HCT116 (cell line): ENCODE results near the gene CUX1.

ENCODE experiments used
- CBX3 ChIP-seq: IDR thresholded peaks from 2 replicates; pipeline ENCODE4 v1.6.1; 2012; ENCODE audit warnings: low read depth
- CEBPB ChIP-seq: IDR thresholded peaks from 2 replicates; pipeline ENCODE4 v1.6.1; 2012; ENCODE audit warnings: low read depth
- EGR1 ChIP-seq: IDR thresholded peaks from 2 replicates; pipeline ENCODE4 v1.6.1; 2012; ENCODE audit warnings: low read depth
- EZH2 ChIP-seq: fragments of 200-600 bp; sonication (generic); IDR thresholded peaks from 2 replicates; pipeline ENCODE4 v1.6.1; 2017; ENCODE audit warnings: antibody characterized with exemption, mixed run types
- JUND ChIP-seq: IDR thresholded peaks from 2 replicates; pipeline ENCODE4 v1.6.1; 2012
- POLR2A ChIP-seq: IDR thresholded peaks from 2 replicates; pipeline ENCODE4 v1.7.0; 2011; ENCODE audit warnings: borderline replicate concordance; ENCODE audit not compliant: insufficient read depth, insufficient read length; ENCODE audit errors: extremely low read depth
- POLR2AphosphoS5 ChIP-seq: IDR thresholded peaks from 2 replicates; pipeline ENCODE4 v1.6.1; 2011; ENCODE audit warnings: mild to moderate bottlenecking, low read depth, low read length, moderate library complexity
- SIN3A ChIP-seq: IDR thresholded peaks from 2 replicates; pipeline ENCODE4 v1.6.1; 2012; ENCODE audit warnings: low read depth
- SP1 ChIP-seq: IDR thresholded peaks from 2 replicates; pipeline ENCODE4 v1.6.1; 2012; ENCODE audit warnings: low read depth
- SRF ChIP-seq: IDR thresholded peaks from 2 replicates; pipeline ENCODE4 v1.6.1; 2012; ENCODE audit warnings: low read depth
- ZFX ChIP-seq: fragments of 450-650 bp; IDR thresholded peaks from 2 replicates; pipeline ENCODE4 v1.6.1; 2017
- ZNF274 ChIP-seq: fragments of 200-500 bp; sonication (Bioruptor generic); IDR thresholded peaks from 2 replicates; pipeline ENCODE4 v1.6.1; 2014; ENCODE audit warnings: mild to moderate bottlenecking, low read depth, low read length, inconsistent platforms
- TF ChIP-seq, protein P1 (sequence below): IDR thresholded peaks from 2 replicates; pipeline ENCODE4 v1.6.1; 2012
- TF ChIP-seq, protein P2 (sequence below), 3 experiments: fragments of 200-600 bp in 1 of 3; sonication (generic) in 1 of 3; IDR thresholded peaks in 2 of 3; conservative IDR thresholded peaks in 1 of 3; 2 replicates each; pipeline ENCODE4 v1.5.1; 2012 to 2017; ENCODE audit warnings: low read depth in 2 of 3, low read length in 2 of 3, antibody characterized with exemption in 1 of 3, borderline replicate concordance in 1 of 3, control low read depth in 1 of 3, mild to moderate bottlenecking in 1 of 3, mixed read lengths in 1 of 3, mixed run types in 1 of 3, moderate library complexity in 1 of 3; ENCODE audit not compliant: insufficient read depth in 1 of 3

DNA sequence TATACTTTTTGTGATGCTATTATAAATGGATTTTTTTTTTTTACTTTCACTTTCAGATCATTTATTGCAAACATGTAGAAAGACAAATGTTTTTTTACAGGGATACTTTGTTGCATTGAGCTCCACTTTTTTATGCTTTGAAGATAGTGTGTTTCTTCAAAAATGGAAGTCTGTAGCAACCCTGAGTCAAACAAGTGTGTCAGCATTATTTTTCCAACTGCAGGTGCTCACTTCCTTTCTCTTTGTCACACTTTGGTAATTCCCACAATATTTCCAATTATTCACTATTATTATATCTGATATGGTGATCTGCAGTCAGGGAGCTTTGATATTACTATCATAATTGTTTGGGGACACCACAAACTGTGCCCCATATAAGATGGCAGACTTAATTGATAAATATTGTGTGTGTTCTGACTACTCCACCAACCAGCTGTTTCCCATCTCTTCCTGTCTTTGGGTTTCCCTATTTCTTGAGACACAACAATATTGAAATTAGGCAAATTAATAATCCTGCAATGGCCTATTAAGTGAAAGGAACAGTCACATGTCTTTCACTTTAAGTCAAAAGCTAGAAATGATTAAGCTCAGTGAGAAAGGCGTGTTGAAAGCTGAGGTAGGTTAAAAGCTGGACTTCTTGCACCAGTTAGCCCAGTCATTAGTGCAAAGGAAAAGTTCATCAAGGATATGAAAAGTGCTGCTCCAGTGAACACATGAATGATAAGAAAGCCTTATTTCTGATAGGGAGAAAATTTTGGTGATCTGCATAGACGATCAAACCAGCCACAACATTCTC lies 238.0 kb downstream of the CUX1 start:
- TF ChIP-seq, protein P1, sequence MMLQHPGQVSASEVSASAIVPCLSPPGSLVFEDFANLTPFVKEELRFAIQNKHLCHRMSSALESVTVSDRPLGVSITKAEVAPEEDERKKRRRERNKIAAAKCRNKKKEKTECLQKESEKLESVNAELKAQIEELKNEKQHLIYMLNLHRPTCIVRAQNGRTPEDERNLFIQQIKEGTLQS = no peak
- TF ChIP-seq ZNF274 = no peak
- TF ChIP-seq, protein P2, sequence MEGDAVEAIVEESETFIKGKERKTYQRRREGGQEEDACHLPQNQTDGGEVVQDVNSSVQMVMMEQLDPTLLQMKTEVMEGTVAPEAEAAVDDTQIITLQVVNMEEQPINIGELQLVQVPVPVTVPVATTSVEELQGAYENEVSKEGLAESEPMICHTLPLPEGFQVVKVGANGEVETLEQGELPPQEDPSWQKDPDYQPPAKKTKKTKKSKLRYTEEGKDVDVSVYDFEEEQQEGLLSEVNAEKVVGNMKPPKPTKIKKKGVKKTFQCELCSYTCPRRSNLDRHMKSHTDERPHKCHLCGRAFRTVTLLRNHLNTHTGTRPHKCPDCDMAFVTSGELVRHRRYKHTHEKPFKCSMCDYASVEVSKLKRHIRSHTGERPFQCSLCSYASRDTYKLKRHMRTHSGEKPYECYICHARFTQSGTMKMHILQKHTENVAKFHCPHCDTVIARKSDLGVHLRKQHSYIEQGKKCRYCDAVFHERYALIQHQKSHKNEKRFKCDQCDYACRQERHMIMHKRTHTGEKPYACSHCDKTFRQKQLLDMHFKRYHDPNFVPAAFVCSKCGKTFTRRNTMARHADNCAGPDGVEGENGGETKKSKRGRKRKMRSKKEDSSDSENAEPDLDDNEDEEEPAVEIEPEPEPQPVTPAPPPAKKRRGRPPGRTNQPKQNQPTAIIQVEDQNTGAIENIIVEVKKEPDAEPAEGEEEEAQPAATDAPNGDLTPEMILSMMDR (IDR thresholded peaks at IDR 0.05 in 2 of 3, conservative IDR thresholded peaks at IDR 0.05 in 1 of 3; ENCODE audit: borderline replicate concordance in 1 of 3, insufficient read depth in 1 of 3, low read depth in 2 of 3, low read length in 2 of 3) = no peak
- TF ChIP-seq SRF = no peak
- TF ChIP-seq EZH2 = no peak
- TF ChIP-seq EGR1 = no peak
- TF ChIP-seq SP1 = no peak
- no peak for TF ChIP-seq CEBPB
- no peak for TF ChIP-seq CBX3
- TF ChIP-seq ZFX = no peak
- TF ChIP-seq SIN3A = no peak
- no peak for TF ChIP-seq POLR2AphosphoS5
- no peak for TF ChIP-seq POLR2A
- TF ChIP-seq JUND = no peak
